A673 (cell line): ENCODE measurements around the gene DDX5. TPM values are rescaled to one million over a fixed set of nuclear protein-coding genes. Genes with fewer than 3 reads are reported as not detected.

Experiments
- BruUV-seq: library from RNA; stranded (reverse); fragments of 400-500 nt; replicated peaks from 2 replicates; lab custom pipeline; 2021; lab: Mats Ljungman, UMichigan
- CTCF ChIA-PET: fragments of 300-600 bp; sonication (Branson Sonifier 250); formaldehyde crosslinking; loops from one replicate; lab custom pipeline; 2022; ENCODE audit warnings: antibody characterized with exemption; lab: Charles Lee
- POLR2A ChIA-PET: fragments of 300-600 bp; sonication (Branson Sonifier 250); formaldehyde crosslinking; loops from one replicate; lab custom pipeline; 2022; ENCODE audit warnings: antibody characterized with exemption; ENCODE audit not compliant: low non-redundant PET; lab: Charles Lee
- DNase-seq: peaks from one replicate; pipeline ENCODE4 v3.0.0-alpha.2; 2015; ENCODE audit warnings: low spot score
- H3K27ac ChIP-seq: fragments of 200-600 bp; sonication (generic); 2 replicates; pipeline ENCODE4 v1.5.1; 2016; ENCODE audit warnings: mixed run types, low read depth, mild to moderate bottlenecking, mixed read lengths, antibody characterized with exemption, low read length; ENCODE audit not compliant: poor library complexity, severe bottlenecking
- H3K27me3 ChIP-seq: fragments of 200-600 bp; sonication (generic); replicated peaks from 2 replicates; pipeline ENCODE4 v1.6.1; 2017; ENCODE audit warnings: mixed run types, low read depth, mild to moderate bottlenecking, mixed read lengths, antibody characterized with exemption, low read length; ENCODE audit not compliant: insufficient read depth, poor library complexity
- H3K36me3 ChIP-seq: fragments of 200-600 bp; sonication (generic); 2 replicates; pipeline ENCODE4 v1.6.1; 2016; ENCODE audit warnings: mixed run types, mild to moderate bottlenecking, mixed read lengths, antibody characterized with exemption, low read length; ENCODE audit not compliant: insufficient read depth, poor library complexity, severe bottlenecking
- H3K4me1 ChIP-seq: fragments of 200-600 bp; sonication (generic); 2 replicates; pipeline ENCODE4 v1.6.1; 2017; ENCODE audit warnings: mixed run types, mild to moderate bottlenecking, mixed read lengths, antibody characterized with exemption, low read length; ENCODE audit not compliant: insufficient read depth, poor library complexity, severe bottlenecking
- H3K4me3 ChIP-seq: fragments of 200-600 bp; sonication (generic); 2 replicates; pipeline ENCODE4 v1.5.1; 2016; ENCODE audit warnings: low read depth, mixed run types, mild to moderate bottlenecking, mixed read lengths, low read length; ENCODE audit not compliant: poor library complexity, severe bottlenecking
- H3K9me3 ChIP-seq: fragments of 200-600 bp; sonication (generic); 2 replicates; pipeline ENCODE4 v1.6.1; 2016; ENCODE audit warnings: mixed run types, low read depth, mild to moderate bottlenecking, mixed read lengths, antibody characterized with exemption, low read length; ENCODE audit not compliant: poor library complexity, severe bottlenecking
- CTCF ChIP-seq: fragments of 300-800, 200-600 bp; sonication (generic); conservative IDR thresholded peaks from 2 replicates; pipeline ENCODE4 v1.5.1; 2017; ENCODE audit warnings: low read depth, mild to moderate bottlenecking, antibody characterized with exemption, low read length, moderate library complexity, mixed read lengths
- EZH2 ChIP-seq: fragments of 200-600 bp; sonication (generic); IDR thresholded peaks from 2 replicates; pipeline ENCODE4 v1.6.1; 2017; ENCODE audit warnings: borderline replicate concordance, low read depth, mild to moderate bottlenecking, mixed read lengths, antibody characterized with exemption, low read length; ENCODE audit not compliant: poor library complexity, severe bottlenecking
- intact Hi-C: fragments of 100-400 bp; cut with micrococcal nuclease; formaldehyde crosslinking; loops from one replicate; pipeline ENCODE4 v1.10.0; 2022; ENCODE audit not compliant: unreplicated experiment
- total RNA-seq: library from RNA; stranded (reverse); gene quantifications from 2 replicates; pipeline ENCODE4 v1.2.3, GENCODE V29; 2021

DDX5 gene
- total RNA-seq, 1 experiment from 2014 or later, result 911 TPM

- H3K4me1 ChIP-seq, result peaks cover 10% of the 10 kb centered on the region
- CTCF ChIA-PET, result no interaction called here
- no TSS peak for BruUV-seq
Measured at GRCh38 chr17:64507413-64507782, 1.3 kb upstream of the DDX5 start.

GRCh38 chr17:64506576-64507412 is 705 bp upstream of the DDX5 start, which contains the start of gene CEP95:
Gene CEP95, plus strand, starts transcription at chr17:64506977. Its CDS starts 121 bp downstream, at chr17:64507098.
- ChIA-PET POLR2A (interaction anchor here (0.6 to 0.9 kb wide), 3 partner anchors 8 to 142 kb away, joined by 3 to 11 read pairs (median 3); no protein-coding TSS in a partner anchor), CTCF (no interaction called here)
- H3K36me3 ChIP-seq, result peaks cover 61% of the 10 kb centered on the region
- DNase-seq, result peak; percentile 98
- peaks cover 10% of the 10 kb centered on the region for H3K4me1 ChIP-seq
- intact Hi-C loops, result loop anchor here (5.0 kb wide), 2 partner anchors 141 to 476 kb away; no protein-coding TSS in a partner anchor
- TF ChIP-seq EZH2, result no peak
- no peak for TF ChIP-seq CTCF
- no peaks in the 10 kb centered on the region for H3K9me3 ChIP-seq
- BruUV-seq, result no TSS peak
- no peaks in the 10 kb centered on the region for H3K27me3 ChIP-seq
- H3K4me3 ChIP-seq, result peak within 1 kb of the TSS; percentile 90
- H3K27ac ChIP-seq, result peak within 1 kb of the TSS; percentile 99

More at GRCh38 chr17:64507413-64507782, 1.3 kb upstream of the DDX5 start:
- DNase-seq, result peak; percentile 86
- intact Hi-C loops, result loop anchor here (5.0 kb wide), 2 partner anchors 140 to 475 kb away; no protein-coding TSS in a partner anchor
- H3K36me3 ChIP-seq, result peaks cover 61% of the 10 kb centered on the region
- H3K27ac ChIP-seq, result peak overlapping the region; percentile 99
- no peaks in the 10 kb centered on the region for H3K27me3 ChIP-seq
- POLR2A ChIA-PET, result interaction anchor here (0.6 to 0.8 kb wide), 3 partner anchors 9 to 90 kb away, joined by 3 read pairs; no protein-coding TSS in a partner anchor
- peak overlapping the region; percentile 90 for H3K4me3 ChIP-seq
- TF ChIP-seq CTCF (peak; percentile 62), EZH2 (no peak)
- H3K9me3 ChIP-seq, result no peaks in the 10 kb centered on the region

GRCh38 chr17:64505340-64506200 is 519 bp downstream of the DDX5 start:
- H3K27ac ChIP-seq, result peak overlapping the region; percentile 99
- intact Hi-C loops, result loop anchor here (1.0 to 5.0 kb wide), 3 partner anchors 8 to 477 kb away; partner anchors contain the start of gene POLG2
- ChIA-PET POLR2A (interaction anchor here (0.5 to 1.2 kb wide), 5 partner anchors 9 to 1836 kb away, joined by 3 to 8 read pairs (median 3); partner anchors contain the start of gene POLG2), CTCF (no interaction called here)
- peak; percentile 90 for DNase-seq
- H3K4me3 ChIP-seq, result peak overlapping the region; percentile 90
- peaks cover 64% of the 10 kb centered on the region for H3K36me3 ChIP-seq
- H3K27me3 ChIP-seq, result no peaks in the 10 kb centered on the region
- peaks cover 10% of the 10 kb centered on the region for H3K4me1 ChIP-seq
- no peak for TF ChIP-seq CTCF
- no peak for TF ChIP-seq EZH2
- H3K9me3 ChIP-seq, result no peaks in the 10 kb centered on the region
- BruUV-seq, result no TSS peak
